Loucy (cell line): ENCODE results near the gene IGF2R.

Source experiments
- H2AFZ ChIP-seq: fragments of 200-600 bp; sonication (generic); 2 replicates; pipeline ENCODE4 v1.6.0; 2016; ENCODE audit warnings: antibody characterized with exemption, mild to moderate bottlenecking, low read length, moderate library complexity
- H3F3A ChIP-seq: fragments of 200-600 bp; 2 replicates; pipeline ENCODE4 v1.6.0; 2016; ENCODE audit warnings: antibody characterized with exemption, low read depth, mild to moderate bottlenecking
- H3K27me3 ChIP-seq: fragments of 200-600 bp; sonication (generic); 2 replicates; pipeline ENCODE4 v1.6.1; 2014; ENCODE audit warnings: low read length, mild to moderate bottlenecking; ENCODE audit not compliant: insufficient read depth, poor library complexity, severe bottlenecking
- H3K36me3 ChIP-seq: fragments of 200-600 bp; sonication (generic); 2 replicates; pipeline ENCODE4 v1.6.1; 2016; ENCODE audit warnings: low read length; ENCODE audit not compliant: insufficient read depth
- H3K4me1 ChIP-seq: fragments of 200-600 bp; sonication (generic); 2 replicates; pipeline ENCODE4 v1.5.1; 2014; ENCODE audit warnings: low read length, mild to moderate bottlenecking; ENCODE audit not compliant: insufficient read depth, poor library complexity, severe bottlenecking
- H3K4me2 ChIP-seq: fragments of 200-600 bp; sonication (generic); 2 replicates; pipeline ENCODE4 v1.6.0; 2014; ENCODE audit warnings: antibody characterized with exemption, low read length, low read depth, mild to moderate bottlenecking; ENCODE audit not compliant: poor library complexity, severe bottlenecking
- H3K4me3 ChIP-seq: fragments of 200-600 bp; sonication (generic); 2 replicates; pipeline ENCODE4 v1.5.1; 2014; ENCODE audit warnings: low read length, mild to moderate bottlenecking, mixed read lengths; ENCODE audit not compliant: poor library complexity, severe bottlenecking
- H3K79me2 ChIP-seq: fragments of 200-600 bp; sonication (generic); 2 replicates; pipeline ENCODE4 v1.6.1; 2014; ENCODE audit warnings: low read length; ENCODE audit not compliant: insufficient read depth
- H3K9ac ChIP-seq: fragments of 200-600 bp; sonication (generic); 2 replicates; pipeline ENCODE4 v1.6.0; 2014; ENCODE audit warnings: mild to moderate bottlenecking, low read depth, low read length, moderate library complexity; ENCODE audit not compliant: poor library complexity, severe bottlenecking
- H3K9me2 ChIP-seq: fragments of 200-600 bp; sonication (generic); replicated peaks from 2 replicates; pipeline ENCODE4 v1.6.1; 2016; ENCODE audit warnings: low read depth, low read length, mixed read lengths
- H3K9me3 ChIP-seq: fragments of 200-600 bp; sonication (generic); 2 replicates; pipeline ENCODE4 v1.6.1; 2014; ENCODE audit warnings: mild to moderate bottlenecking, antibody characterized with exemption, low read length, low read depth; ENCODE audit not compliant: insufficient read depth
- H4K20me1 ChIP-seq: fragments of 200-600 bp; sonication (generic); 2 replicates; pipeline ENCODE4 v1.6.0; 2014; ENCODE audit warnings: antibody characterized with exemption, low read length, mild to moderate bottlenecking; ENCODE audit not compliant: insufficient read depth, poor library complexity, severe bottlenecking
- EZH2phosphoT487 ChIP-seq: fragments of 200-600 bp; IDR thresholded peaks from 2 replicates; pipeline ENCODE4 v1.6.1; 2018; ENCODE audit warnings: antibody characterized with exemption, mild to moderate bottlenecking, moderate library complexity, borderline replicate concordance
- TF ChIP-seq, protein P1 (sequence below): fragments of 200-600 bp; sonication (generic); conservative IDR thresholded peaks from 2 replicates; pipeline ENCODE4 v1.5.1; 2014; ENCODE audit warnings: mild to moderate bottlenecking, antibody characterized with exemption, low read length

IGF2R gene

DNA sequence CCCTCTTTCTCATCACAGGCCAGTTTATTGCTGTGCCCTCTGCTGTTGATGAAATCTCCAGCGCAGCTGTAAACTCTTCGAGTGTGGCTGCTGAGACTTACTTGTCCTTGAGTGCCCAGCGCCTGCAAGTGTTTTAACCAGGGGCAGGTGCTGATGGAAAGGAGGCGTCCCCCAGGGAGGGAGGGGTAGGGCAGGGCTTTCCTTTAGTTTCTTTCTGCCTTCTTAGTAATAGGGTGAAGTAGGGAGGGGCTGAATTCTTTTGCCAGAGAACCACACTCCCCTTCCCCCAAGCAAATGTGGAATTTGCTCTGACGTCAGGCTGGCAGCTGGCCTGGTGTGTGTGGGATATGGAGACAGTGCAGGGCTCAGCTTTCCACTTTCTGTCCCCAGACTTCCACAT is 61.2 kb downstream of the IGF2R start:
- Histone ChIP-seq H3K9me2 (no peaks in the 10 kb centered on the region), H3K4me2 (no peak overlapping the region), H2AFZ (no peak overlapping the region), H3K36me3 (peaks cover 66% of the 10 kb centered on the region; the same call in 1 of the 2 replicates), H4K20me1 (no peaks in the 10 kb centered on the region), H3K9me3 (no peaks in the 10 kb centered on the region), H3K79me2 (no peaks in the 10 kb centered on the region), H3K9ac (no peak overlapping the region), H3K4me1 (no peaks in the 10 kb centered on the region), H3F3A (no peaks in the 10 kb centered on the region), H3K27me3 (no peaks in the 10 kb centered on the region), H3K4me3 (no peak overlapping the region)
- no peak for TF ChIP-seq EZH2phosphoT487
- TF ChIP-seq, protein P1, sequence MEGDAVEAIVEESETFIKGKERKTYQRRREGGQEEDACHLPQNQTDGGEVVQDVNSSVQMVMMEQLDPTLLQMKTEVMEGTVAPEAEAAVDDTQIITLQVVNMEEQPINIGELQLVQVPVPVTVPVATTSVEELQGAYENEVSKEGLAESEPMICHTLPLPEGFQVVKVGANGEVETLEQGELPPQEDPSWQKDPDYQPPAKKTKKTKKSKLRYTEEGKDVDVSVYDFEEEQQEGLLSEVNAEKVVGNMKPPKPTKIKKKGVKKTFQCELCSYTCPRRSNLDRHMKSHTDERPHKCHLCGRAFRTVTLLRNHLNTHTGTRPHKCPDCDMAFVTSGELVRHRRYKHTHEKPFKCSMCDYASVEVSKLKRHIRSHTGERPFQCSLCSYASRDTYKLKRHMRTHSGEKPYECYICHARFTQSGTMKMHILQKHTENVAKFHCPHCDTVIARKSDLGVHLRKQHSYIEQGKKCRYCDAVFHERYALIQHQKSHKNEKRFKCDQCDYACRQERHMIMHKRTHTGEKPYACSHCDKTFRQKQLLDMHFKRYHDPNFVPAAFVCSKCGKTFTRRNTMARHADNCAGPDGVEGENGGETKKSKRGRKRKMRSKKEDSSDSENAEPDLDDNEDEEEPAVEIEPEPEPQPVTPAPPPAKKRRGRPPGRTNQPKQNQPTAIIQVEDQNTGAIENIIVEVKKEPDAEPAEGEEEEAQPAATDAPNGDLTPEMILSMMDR, result no peak

- Histone ChIP-seq H3K4me3 (no peak overlapping the region), H3K4me1 (no peaks in the 10 kb centered on the region), H3K9ac (no peak overlapping the region), H3K4me2 (no peak overlapping the region), H3K9me3 (no peaks in the 10 kb centered on the region), H2AFZ (no peak overlapping the region), H3F3A (no peaks in the 10 kb centered on the region), H3K9me2 (no peaks in the 10 kb centered on the region), H4K20me1 (no peaks in the 10 kb centered on the region), H3K36me3 (peaks cover 70% of the 10 kb centered on the region; the same call in 1 of the 2 replicates), H3K27me3 (no peaks in the 10 kb centered on the region), H3K79me2 (no peaks in the 10 kb centered on the region)
- TF ChIP-seq, protein P1, result no peak
- no peak for TF ChIP-seq EZH2phosphoT487
Measured at GRCh38 chr6:160031442-160031841, 62.6 kb downstream of the IGF2R start.

DNA sequence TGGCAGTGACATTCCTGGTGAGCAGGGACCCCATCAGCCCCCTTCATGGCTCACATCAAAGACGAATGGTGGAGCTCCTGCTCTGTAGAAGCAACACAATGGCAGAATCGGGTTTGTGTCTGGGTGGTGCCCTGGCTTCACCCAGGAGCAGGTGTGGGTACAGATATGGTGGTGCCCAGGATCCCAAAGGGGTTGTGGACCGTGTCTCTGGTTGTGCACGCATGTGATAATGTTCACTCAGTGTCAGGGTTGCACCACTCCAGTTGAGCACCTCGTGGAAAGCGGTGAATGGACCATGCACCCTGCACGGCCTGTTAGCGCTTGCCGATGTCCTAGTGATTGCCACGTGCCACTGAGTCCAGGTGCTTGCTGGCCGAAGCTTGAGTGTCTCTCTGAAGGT is 63.0 kb downstream of the IGF2R start:
- H3K4me2 ChIP-seq, result no peak overlapping the region
- no peaks in the 10 kb centered on the region for H4K20me1 ChIP-seq
- no peak overlapping the region for H3K9ac ChIP-seq
- H3K27me3 ChIP-seq, result no peaks in the 10 kb centered on the region
- H3F3A ChIP-seq, result no peaks in the 10 kb centered on the region
- TF ChIP-seq, protein P1, result no peak
- TF ChIP-seq EZH2phosphoT487, result no peak
- no peaks in the 10 kb centered on the region for H3K79me2 ChIP-seq
- H3K9me2 ChIP-seq, result no peaks in the 10 kb centered on the region
- H2AFZ ChIP-seq, result no peak overlapping the region
- H3K36me3 ChIP-seq, result peaks cover 66% of the 10 kb centered on the region; the same call in 1 of the 2 replicates
- no peaks in the 10 kb centered on the region for H3K4me1 ChIP-seq
- no peak overlapping the region for H3K4me3 ChIP-seq
- H3K9me3 ChIP-seq, result no peaks in the 10 kb centered on the region
